ENCODE results near the gene B3GNT3.

DNA sequence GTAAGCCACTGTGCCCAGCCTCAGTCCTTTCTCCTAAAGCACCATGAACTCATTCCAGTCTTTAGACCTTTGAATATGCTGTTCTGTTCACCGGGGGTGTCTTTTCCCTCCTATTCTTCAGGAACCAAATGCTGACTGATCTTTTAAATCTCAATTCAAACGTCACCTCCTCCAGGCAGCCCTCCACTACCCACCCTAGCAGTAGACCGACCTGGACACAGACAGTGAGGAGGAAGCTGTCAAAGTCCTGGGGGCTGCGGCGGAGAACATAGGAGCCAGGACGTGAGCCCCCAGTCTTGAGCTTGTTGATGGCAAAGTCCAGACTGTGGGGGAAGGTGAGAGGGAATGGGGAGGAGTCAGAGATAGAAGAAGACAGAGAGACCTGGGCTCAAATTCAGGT is 45.1 kb downstream of the B3GNT3 start:
- TF ChIP-seq, protein P1, sequence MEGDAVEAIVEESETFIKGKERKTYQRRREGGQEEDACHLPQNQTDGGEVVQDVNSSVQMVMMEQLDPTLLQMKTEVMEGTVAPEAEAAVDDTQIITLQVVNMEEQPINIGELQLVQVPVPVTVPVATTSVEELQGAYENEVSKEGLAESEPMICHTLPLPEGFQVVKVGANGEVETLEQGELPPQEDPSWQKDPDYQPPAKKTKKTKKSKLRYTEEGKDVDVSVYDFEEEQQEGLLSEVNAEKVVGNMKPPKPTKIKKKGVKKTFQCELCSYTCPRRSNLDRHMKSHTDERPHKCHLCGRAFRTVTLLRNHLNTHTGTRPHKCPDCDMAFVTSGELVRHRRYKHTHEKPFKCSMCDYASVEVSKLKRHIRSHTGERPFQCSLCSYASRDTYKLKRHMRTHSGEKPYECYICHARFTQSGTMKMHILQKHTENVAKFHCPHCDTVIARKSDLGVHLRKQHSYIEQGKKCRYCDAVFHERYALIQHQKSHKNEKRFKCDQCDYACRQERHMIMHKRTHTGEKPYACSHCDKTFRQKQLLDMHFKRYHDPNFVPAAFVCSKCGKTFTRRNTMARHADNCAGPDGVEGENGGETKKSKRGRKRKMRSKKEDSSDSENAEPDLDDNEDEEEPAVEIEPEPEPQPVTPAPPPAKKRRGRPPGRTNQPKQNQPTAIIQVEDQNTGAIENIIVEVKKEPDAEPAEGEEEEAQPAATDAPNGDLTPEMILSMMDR (IDR thresholded peaks at IDR 0.05), result no peak
- TF ChIP-seq POLR2A (IDR thresholded peaks at IDR 0.05), result no peak
